NT2/D1 (cell line): ENCODE data around the gene FLRT1.

ENCODE experiments used
- DNase-seq: peaks from one replicate; pipeline ENCODE4 v3.0.0-alpha.2; 2011; ENCODE audit warnings: low read depth, low spot score
- H3K27me3 ChIP-seq: 2 replicates; pipeline ENCODE4 v1.6.0; 2011; ENCODE audit warnings: mild to moderate bottlenecking; ENCODE audit not compliant: insufficient read length, insufficient read depth
- H3K36me3 ChIP-seq: 2 replicates; pipeline ENCODE4 v1.6.1; 2011; ENCODE audit warnings: mild to moderate bottlenecking, low read length, mixed read lengths; ENCODE audit not compliant: insufficient read depth, insufficient read length
- H3K4me1 ChIP-seq: 2 replicates; pipeline ENCODE4 v1.5.1; 2011; ENCODE audit not compliant: insufficient read depth, insufficient read length
- H3K4me3 ChIP-seq: 2 replicates; pipeline ENCODE4 v1.5.1; 2011; ENCODE audit warnings: low read depth; ENCODE audit not compliant: insufficient read length
- H3K9ac ChIP-seq: 2 replicates; pipeline ENCODE4 v1.6.0; 2011; ENCODE audit warnings: low read depth; ENCODE audit not compliant: insufficient read length
- H3K9me3 ChIP-seq: 2 replicates; pipeline ENCODE4 v1.5.1; 2011; ENCODE audit warnings: mild to moderate bottlenecking, low read length; ENCODE audit not compliant: insufficient read depth
- SUZ12 ChIP-seq: IDR thresholded peaks from 2 replicates; pipeline ENCODE4 v1.6.1; 2011; ENCODE audit not compliant: insufficient read length, insufficient read depth; ENCODE audit errors: extremely low read depth
- YY1 ChIP-seq: IDR thresholded peaks from 2 replicates; pipeline ENCODE4 v1.6.1; 2011; ENCODE audit not compliant: insufficient read length, insufficient read depth
- ZNF274 ChIP-seq: IDR thresholded peaks from 2 replicates; pipeline ENCODE4 v1.6.1; 2011; ENCODE audit warnings: mild to moderate bottlenecking, low read depth, low read length

The FLRT1 gene

GRCh38 chr11:64007629-64008282 lies 28.0 kb upstream of the FLRT1 start:
- Histone ChIP-seq H3K4me3 (peak overlapping the region; percentile 27), H3K9me3 (peaks cover 12% of the 10 kb centered on the region), H3K4me1 (peaks cover 24% of the 10 kb centered on the region), H3K36me3 (no peaks in the 10 kb centered on the region), H3K9ac (peak overlapping the region; percentile 66), H3K27me3 (peaks cover 58% of the 10 kb centered on the region)
- DNase-seq: peak; percentile 55
- TF ChIP-seq SUZ12 (no peak), YY1 (no peak), ZNF274 (no peak)

GRCh38 chr11:64008283-64008913 lies 27.3 kb upstream of the FLRT1 start:
- Histone ChIP-seq H3K27me3 (peaks cover 59% of the 10 kb centered on the region), H3K4me3 (peak overlapping the region; percentile 27), H3K4me1 (peaks cover 24% of the 10 kb centered on the region), H3K36me3 (no peaks in the 10 kb centered on the region), H3K9ac (peak overlapping the region; percentile 66), H3K9me3 (peaks cover 12% of the 10 kb centered on the region)
- no peak for DNase-seq
- no peak for TF ChIP-seq YY1

- Histone ChIP-seq H3K36me3 (no peaks in the 10 kb centered on the region), H3K27me3 (peaks cover 65% of the 10 kb centered on the region), H3K9ac (no peak overlapping the region), H3K4me1 (peaks cover 27% of the 10 kb centered on the region), H3K9me3 (peaks cover 12% of the 10 kb centered on the region), H3K4me3 (no peak overlapping the region)
- TF ChIP-seq ZNF274 (no peak), YY1 (no peak), SUZ12 (no peak)
- DNase-seq: no peak
Measured at GRCh38 chr11:64008914-64009633, 26.7 kb upstream of the FLRT1 start.

DNA sequence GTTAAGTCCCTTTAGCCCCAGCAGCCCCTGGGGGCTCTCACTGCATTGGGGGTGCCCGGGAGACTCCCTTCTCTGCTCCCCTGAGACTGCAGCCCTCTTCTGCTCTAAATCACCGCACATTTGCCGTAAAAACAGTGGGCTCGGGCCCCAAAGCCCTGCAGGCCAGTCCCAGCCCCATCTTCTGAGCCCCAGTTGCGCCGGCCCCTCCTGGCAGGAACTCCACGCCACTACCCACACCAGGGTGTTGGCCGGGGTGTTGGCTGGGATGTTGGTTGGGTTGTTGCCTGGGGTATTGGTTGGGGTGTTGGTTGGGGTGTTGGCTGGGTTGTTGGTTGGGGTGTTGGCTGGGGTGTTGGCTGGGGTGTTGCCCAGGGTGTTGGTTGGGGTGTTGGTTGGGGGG lies 26.0 kb upstream of the FLRT1 start:
- Histone ChIP-seq H3K9me3 (peaks cover 12% of the 10 kb centered on the region), H3K4me3 (no peak overlapping the region), H3K36me3 (no peaks in the 10 kb centered on the region), H3K27me3 (peaks cover 67% of the 10 kb centered on the region), H3K4me1 (peaks cover 27% of the 10 kb centered on the region), H3K9ac (no peak overlapping the region)
- DNase-seq: no peak
- TF ChIP-seq SUZ12 (no peak), ZNF274 (no peak), YY1 (no peak)

DNA sequence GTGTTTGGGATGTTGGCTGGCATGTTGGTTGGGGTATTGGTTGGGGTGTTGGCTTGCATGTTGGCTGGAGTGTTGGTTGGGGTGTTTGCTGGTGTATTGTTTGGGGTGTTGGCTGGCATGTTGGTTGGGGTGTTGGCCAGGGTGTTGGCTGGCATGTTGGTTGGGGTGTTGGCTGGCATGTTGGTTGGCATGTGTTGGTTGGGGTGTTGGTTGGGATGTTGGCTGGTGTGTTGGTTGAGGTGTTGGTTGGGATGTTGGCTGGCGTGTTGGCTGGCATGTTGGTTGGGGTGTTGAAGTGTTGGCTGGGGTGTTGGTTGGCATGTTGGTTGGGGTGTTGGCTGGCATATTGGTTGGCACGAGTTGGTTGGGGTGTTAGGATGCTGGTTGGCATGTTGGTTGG lies 24.9 kb upstream of the FLRT1 start:
- TF ChIP-seq ZNF274: no peak
- TF ChIP-seq YY1: no peak
- TF ChIP-seq SUZ12: no peak
- no peak overlapping the region for H3K9ac ChIP-seq
- peaks cover 30% of the 10 kb centered on the region for H3K4me1 ChIP-seq
- DNase-seq: no peak
- H3K9me3 ChIP-seq: peaks cover 12% of the 10 kb centered on the region
- no peaks in the 10 kb centered on the region for H3K36me3 ChIP-seq
- no peak overlapping the region for H3K4me3 ChIP-seq
- peaks cover 60% of the 10 kb centered on the region for H3K27me3 ChIP-seq

- peaks cover 33% of the 10 kb centered on the region for H3K4me1 ChIP-seq
- TF ChIP-seq ZNF274 (no peak), YY1 (no peak), SUZ12 (no peak)
- peaks cover 58% of the 10 kb centered on the region for H3K27me3 ChIP-seq
Measured at GRCh38 chr11:64011371-64011770, 24.4 kb upstream of the FLRT1 start.

More at GRCh38 chr11:64011371-64011770, 24.4 kb upstream of the FLRT1 start:
- H3K9me3 ChIP-seq: peaks cover 12% of the 10 kb centered on the region
- H3K4me3 ChIP-seq: no peak overlapping the region
- H3K36me3 ChIP-seq: no peaks in the 10 kb centered on the region
- no peak for DNase-seq
- no peak overlapping the region for H3K9ac ChIP-seq
